Smooth muscle cell (in vitro differentiated cells): ENCODE results near the gene CACTIN. TPM values are rescaled to one million over a fixed set of nuclear protein-coding genes. Genes with fewer than 3 reads are reported as not detected.
"Not testable (repeated sequence)": the region's sequence is repeated elsewhere in the genome, so short reads cannot be mapped to it uniquely, and the experiment has no call there.

Experiments
- DNase-seq: peaks from one replicate; lab custom pipeline; 2025; ENCODE audit not compliant: unreplicated experiment; lab: John Stamatoyannopoulos, UW
- H2AFZ ChIP-seq: fragments of 200-600 bp; sonication (generic); 2 replicates; pipeline ENCODE4 v1.6.0; 2016; ENCODE audit warnings: antibody characterized with exemption, low read depth, mild to moderate bottlenecking
- H3F3A ChIP-seq: fragments of 200-600 bp; sonication (generic); 2 replicates; pipeline ENCODE4 v1.6.0; 2017; ENCODE audit warnings: antibody characterized with exemption, low read depth
- H3K27ac ChIP-seq: fragments of 200-600 bp; sonication (generic); 2 replicates; pipeline ENCODE4 v1.5.1; 2016; ENCODE audit warnings: low read depth, mild to moderate bottlenecking
- H3K27me3 ChIP-seq: fragments of 200-600 bp; sonication (generic); 2 replicates; pipeline ENCODE4 v1.6.1; 2016; ENCODE audit warnings: low read depth, mild to moderate bottlenecking
- H3K36me3 ChIP-seq: fragments of 200-600 bp; sonication (generic); 2 replicates; pipeline ENCODE4 v1.5.1; 2016; ENCODE audit warnings: low read depth
- H3K4me1 ChIP-seq: fragments of 200-600 bp; sonication (generic); 2 replicates; pipeline ENCODE4 v1.5.1; 2016; ENCODE audit warnings: low read depth
- H3K4me2 ChIP-seq: fragments of 200-600 bp; sonication (generic); 2 replicates; pipeline ENCODE4 v1.6.0; 2016; ENCODE audit warnings: mild to moderate bottlenecking
- H3K4me3 ChIP-seq: fragments of 200-600 bp; sonication (generic); 2 replicates; pipeline ENCODE4 v1.5.1; 2016; ENCODE audit warnings: mild to moderate bottlenecking
- H3K79me2 ChIP-seq: fragments of 200-600 bp; sonication (generic); 2 replicates; pipeline ENCODE4 v1.6.0; 2016; ENCODE audit warnings: low read depth, mild to moderate bottlenecking
- H3K9ac ChIP-seq: fragments of 200-600 bp; sonication (generic); 2 replicates; pipeline ENCODE4 v1.6.0; 2016; ENCODE audit warnings: low read depth
- H3K9me3 ChIP-seq: fragments of 200-600 bp; sonication (generic); replicated peaks from 2 replicates; pipeline ENCODE4 v1.5.1; 2016; ENCODE audit warnings: low read depth
- H4K20me1 ChIP-seq: fragments of 200-600 bp; sonication (generic); 2 replicates; pipeline ENCODE4 v1.6.0; 2016; ENCODE audit warnings: low read depth
- WGBS: methylation state at CpG from one replicate; pipeline ENCODE4 v1.1.7; 2016; ENCODE audit warnings: low lambda C conversion rate; 5-methylcytosine and 5-hydroxymethylcytosine counted together
- polyA plus RNA-seq: library from polyadenylated mRNA; unstranded; fragments of >200 nt; fragmentation: Nextera tagmentation; extraction: Ambion mirVana; gene quantifications from 2 replicates; pipeline ENCODE4 v1.2.1, GENCODE V29; 2016
- total RNA-seq: library from RNA; depleted of rRNA; stranded (reverse); fragments of >200 nt; gene quantifications from 2 replicates; pipeline ENCODE4 v1.2.3, GENCODE V29; 2014
- TF ChIP-seq, protein P1 (sequence below): fragments of 200-600 bp; sonication (generic); IDR thresholded peaks from 2 replicates; pipeline ENCODE4 v1.5.1; 2017; ENCODE audit warnings: borderline replicate concordance, mild to moderate bottlenecking, antibody characterized with exemption; ENCODE audit not compliant: insufficient read depth, poor library complexity, severe bottlenecking

Gene CACTIN
- total and polyA plus RNA-seq, 2 experiments from 2014 or later, result 16.7 to 22.5 TPM

GRCh38 chr19:3668331-3669081 is 41.9 kb upstream of the CACTIN start:
- H3K9ac ChIP-seq, result no peak overlapping the region
- H3F3A ChIP-seq, result no peaks in the 10 kb centered on the region
- TF ChIP-seq, protein P1, sequence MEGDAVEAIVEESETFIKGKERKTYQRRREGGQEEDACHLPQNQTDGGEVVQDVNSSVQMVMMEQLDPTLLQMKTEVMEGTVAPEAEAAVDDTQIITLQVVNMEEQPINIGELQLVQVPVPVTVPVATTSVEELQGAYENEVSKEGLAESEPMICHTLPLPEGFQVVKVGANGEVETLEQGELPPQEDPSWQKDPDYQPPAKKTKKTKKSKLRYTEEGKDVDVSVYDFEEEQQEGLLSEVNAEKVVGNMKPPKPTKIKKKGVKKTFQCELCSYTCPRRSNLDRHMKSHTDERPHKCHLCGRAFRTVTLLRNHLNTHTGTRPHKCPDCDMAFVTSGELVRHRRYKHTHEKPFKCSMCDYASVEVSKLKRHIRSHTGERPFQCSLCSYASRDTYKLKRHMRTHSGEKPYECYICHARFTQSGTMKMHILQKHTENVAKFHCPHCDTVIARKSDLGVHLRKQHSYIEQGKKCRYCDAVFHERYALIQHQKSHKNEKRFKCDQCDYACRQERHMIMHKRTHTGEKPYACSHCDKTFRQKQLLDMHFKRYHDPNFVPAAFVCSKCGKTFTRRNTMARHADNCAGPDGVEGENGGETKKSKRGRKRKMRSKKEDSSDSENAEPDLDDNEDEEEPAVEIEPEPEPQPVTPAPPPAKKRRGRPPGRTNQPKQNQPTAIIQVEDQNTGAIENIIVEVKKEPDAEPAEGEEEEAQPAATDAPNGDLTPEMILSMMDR, result no peak
- H4K20me1 ChIP-seq, result peaks cover 33% of the 10 kb centered on the region
- WGBS, result 65% methylated on average over 32 of the region's 34 CpGs
- peaks cover 17% of the 10 kb centered on the region for H3K79me2 ChIP-seq
- H3K9me3 ChIP-seq, result no peaks in the 10 kb centered on the region
- no peaks in the 10 kb centered on the region for H3K27me3 ChIP-seq
- peaks cover 15% of the 10 kb centered on the region for H3K4me1 ChIP-seq
- DNase-seq, result peak; percentile 8
- H3K4me3 ChIP-seq, result no peak overlapping the region
- peak overlapping the region; percentile 37 for H3K4me2 ChIP-seq
- no peak overlapping the region for H2AFZ ChIP-seq
- H3K27ac ChIP-seq, result peak overlapping the region; percentile 96
- H3K36me3 ChIP-seq, result no peaks in the 10 kb centered on the region

- H3K4me3 ChIP-seq, result no peak overlapping the region
- 86% methylated on average over 14 of the region's 17 CpGs for WGBS
- no peak overlapping the region for H2AFZ ChIP-seq
- peak overlapping the region; percentile 96 for H3K27ac ChIP-seq
- peaks cover 14% of the 10 kb centered on the region for H3K79me2 ChIP-seq
- DNase-seq, result no peak
- TF ChIP-seq, protein P1, result no peak
- peaks cover 29% of the 10 kb centered on the region for H4K20me1 ChIP-seq
- no peaks in the 10 kb centered on the region for H3K27me3 ChIP-seq
- no peaks in the 10 kb centered on the region for H3K36me3 ChIP-seq
- H3K9ac ChIP-seq, result no peak overlapping the region
- no peak overlapping the region for H3K4me2 ChIP-seq
- no peaks in the 10 kb centered on the region for H3F3A ChIP-seq
- H3K9me3 ChIP-seq, result no peaks in the 10 kb centered on the region
- H3K4me1 ChIP-seq, result peaks cover 15% of the 10 kb centered on the region
Observed at GRCh38 chr19:3667766-3668165, 41.2 kb upstream of the CACTIN start.

GRCh38 chr19:3667037-3667638 is 40.5 kb upstream of the CACTIN start:
- H3K79me2 ChIP-seq, result peaks cover 8% of the 10 kb centered on the region
- peaks cover 15% of the 10 kb centered on the region for H3K4me1 ChIP-seq
- WGBS, result 96% methylated on average over 18 of the region's 18 CpGs
- no peaks in the 10 kb centered on the region for H3F3A ChIP-seq
- no peaks in the 10 kb centered on the region for H3K27me3 ChIP-seq
- DNase-seq, result no peak
- H3K36me3 ChIP-seq, result no peaks in the 10 kb centered on the region
- no peak overlapping the region for H3K4me2 ChIP-seq
- H3K4me3 ChIP-seq, result no peak overlapping the region
- H4K20me1 ChIP-seq, result peaks cover 29% of the 10 kb centered on the region
- no peak overlapping the region for H2AFZ ChIP-seq
- H3K9ac ChIP-seq, result no peak overlapping the region
- TF ChIP-seq, protein P1, result no peak
- peak overlapping the region; percentile 96 for H3K27ac ChIP-seq
- no peaks in the 10 kb centered on the region for H3K9me3 ChIP-seq

DNA sequence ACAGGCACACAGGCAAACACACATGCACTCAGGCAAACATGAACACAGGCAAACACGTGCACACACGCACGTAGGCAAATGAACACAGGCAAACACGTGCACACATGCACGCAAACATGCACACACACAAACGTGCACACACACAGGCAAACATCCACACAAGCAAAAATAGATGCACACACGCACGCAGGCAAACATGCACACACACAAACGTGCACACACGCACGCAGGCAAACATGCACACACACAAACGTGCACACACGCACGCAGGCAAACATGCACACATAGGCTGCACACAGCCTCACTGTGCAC is 39.9 kb upstream of the CACTIN start:
- DNase-seq, H3K9me3 ChIP-seq, H3K4me2 ChIP-seq, H3F3A ChIP-seq, H3K4me3 ChIP-seq, H2AFZ ChIP-seq, H3K79me2 ChIP-seq, H3K9ac ChIP-seq, H3K27ac ChIP-seq, H3K36me3 ChIP-seq, H3K27me3 ChIP-seq: not testable (repeated sequence)
- WGBS, result 95% methylated on average over 14 of the region's 14 CpGs
- H3K4me1 ChIP-seq, result peaks cover 13% of the 10 kb centered on the region
- peaks cover 26% of the 10 kb centered on the region for H4K20me1 ChIP-seq
